Measurements from ENCODE around the gene EFCAB11. TPM values are rescaled to one million over a fixed set of nuclear protein-coding genes. Genes with fewer than 3 reads are reported as not detected.

EFCAB11 gene
- total RNA-seq, 4 donors from 2014 or later, result 4.4 to 8.5 (median 6.7) TPM

DNA sequence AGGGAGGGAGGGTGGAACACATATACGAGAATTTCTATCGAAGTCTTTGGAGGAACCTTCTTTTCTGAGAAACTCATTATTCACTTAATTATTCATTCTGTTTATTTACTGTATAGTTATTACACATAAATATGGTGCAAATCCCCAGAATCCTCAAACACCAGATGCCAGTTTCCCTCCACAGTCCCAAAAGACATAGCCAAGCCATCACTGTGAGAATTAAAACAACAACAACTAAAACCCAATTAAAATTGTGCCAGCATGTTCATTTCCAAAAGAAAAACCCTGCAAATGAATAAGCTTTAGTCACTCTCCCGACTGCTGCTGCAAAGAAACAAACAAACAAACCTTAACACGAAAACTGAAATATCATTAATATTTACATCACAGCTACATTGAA, 173.5 kb downstream of the EFCAB11 start:
- TF ChIP-seq CTCF (IDR thresholded peaks at IDR 0.05; ENCODE audit: low read depth), result no peak

GRCh38 chr14:89779707-89780106, 174.8 kb downstream of the EFCAB11 start:
- no peak for TF ChIP-seq CTCF (IDR thresholded peaks at IDR 0.05; ENCODE audit: low read depth)

- no peak for TF ChIP-seq CTCF (IDR thresholded peaks at IDR 0.05; ENCODE audit: low read depth)
Measured at GRCh38 chr14:89775946-89776345, 178.6 kb downstream of the EFCAB11 start.

DNA sequence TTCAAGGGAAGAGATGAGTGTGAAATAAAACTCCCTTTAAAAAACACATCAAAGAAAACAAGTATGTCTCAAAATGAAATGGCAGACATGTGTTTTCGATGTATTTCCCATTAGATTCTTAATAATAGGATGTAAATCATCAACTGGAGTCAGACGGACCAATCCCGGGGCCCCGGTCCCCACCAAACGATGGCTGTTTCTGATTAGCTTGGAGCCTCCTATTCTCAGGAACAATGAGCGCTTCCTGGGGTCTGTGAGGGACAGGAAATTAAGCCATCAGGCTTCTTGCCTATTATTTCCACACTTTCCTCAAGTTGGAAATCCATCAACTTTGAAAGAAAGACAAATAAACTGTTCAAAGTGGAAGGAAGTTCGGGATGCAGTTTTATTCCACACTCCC, 179.4 kb downstream of the EFCAB11 start:
- no peak for TF ChIP-seq CTCF (IDR thresholded peaks at IDR 0.05; ENCODE audit: low read depth)

DNA sequence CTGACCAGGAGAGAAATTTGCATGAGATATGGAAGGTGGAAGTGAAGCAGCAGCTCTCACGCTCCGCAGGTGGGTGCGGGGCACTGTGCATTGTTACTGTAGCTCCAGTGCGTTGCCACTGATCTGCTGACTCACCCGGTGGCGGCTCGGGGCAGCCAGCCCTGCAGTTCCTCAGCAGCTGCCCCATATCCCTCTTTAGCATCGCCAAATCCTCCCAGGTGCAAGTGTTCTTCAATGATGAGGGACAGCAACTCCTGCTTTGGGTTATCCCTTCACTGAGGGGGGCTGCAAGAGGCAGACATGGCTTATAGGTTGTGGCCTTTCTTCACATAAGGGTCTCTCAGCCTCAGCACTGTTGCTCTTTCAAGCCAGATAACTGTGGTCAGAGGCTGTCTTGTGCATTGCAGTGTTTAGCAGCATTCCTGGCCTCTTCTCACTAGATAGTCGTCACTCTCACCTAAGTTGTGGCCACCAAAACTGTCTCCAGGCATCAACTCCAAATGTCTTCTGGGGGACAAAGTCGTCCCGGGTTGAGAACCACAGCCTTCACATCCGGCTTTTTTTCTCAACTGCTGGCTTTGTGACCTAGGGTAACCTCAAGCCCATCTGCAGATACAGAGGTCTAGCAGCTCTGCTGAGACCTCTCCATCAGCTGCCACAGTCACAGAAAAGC, 180.8 kb downstream of the EFCAB11 start:
- TF ChIP-seq CTCF (IDR thresholded peaks at IDR 0.05; ENCODE audit: low read depth), result no peak

DNA sequence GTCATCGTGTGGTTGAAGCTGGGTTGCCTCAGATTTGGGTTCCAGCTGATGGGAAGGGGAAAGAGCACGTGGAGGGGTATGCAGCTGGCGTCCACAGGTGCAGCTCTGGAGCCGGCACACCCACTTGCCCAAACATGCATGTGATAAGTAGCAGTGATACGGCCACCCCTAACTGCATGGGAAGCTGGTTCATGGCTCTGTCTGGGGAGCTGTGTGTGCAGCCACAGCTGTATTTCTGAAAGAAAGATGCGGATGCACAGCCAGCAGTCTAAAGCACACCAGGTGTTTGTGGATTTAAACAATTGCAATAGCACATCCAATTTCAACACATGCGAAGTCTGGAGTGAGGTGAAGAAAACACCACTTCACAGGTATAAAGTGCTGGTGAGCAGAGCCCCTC, 181.4 kb downstream of the EFCAB11 start:
- TF ChIP-seq CTCF (IDR thresholded peaks at IDR 0.05; ENCODE audit: low read depth), result no peak

DNA sequence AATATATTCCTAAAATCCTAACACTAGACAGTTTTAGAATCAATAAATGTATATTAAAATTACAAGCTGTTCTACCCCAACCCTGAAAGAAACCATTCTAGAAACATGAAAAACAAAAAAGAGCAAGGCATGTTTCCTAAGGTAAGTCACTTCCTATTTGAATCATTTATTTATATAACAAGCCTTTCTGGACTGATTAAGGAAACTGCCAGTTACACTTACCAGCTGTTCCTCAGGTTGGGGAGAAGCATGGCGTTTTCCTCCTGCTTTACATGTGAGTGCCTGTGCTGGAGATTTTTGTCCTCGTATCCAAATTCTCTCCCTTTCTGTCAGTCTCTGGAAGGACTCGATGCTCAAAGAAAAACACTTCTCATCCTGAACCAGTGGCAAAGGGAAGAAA, 183.3 kb downstream of the EFCAB11 start:
- TF ChIP-seq CTCF (IDR thresholded peaks at IDR 0.05; ENCODE audit: low read depth), result no peak
